MM.1S (cell line): ENCODE results near the gene GPR157.
"Not testable (repeated sequence)": the region's sequence is repeated elsewhere in the genome, so short reads cannot be mapped to it uniquely, and the experiment has no call there.

ENCODE experiments used
- EZH2 ChIP-seq: fragments of 300-600 bp; sonication (generic); optimal IDR thresholded peaks from 2 replicates; pipeline ENCODE3; 2017; ENCODE audit warnings: low read depth, mild to moderate bottlenecking, antibody characterized with exemption, low read length, mixed read lengths
- EZH2phosphoT487 ChIP-seq: fragments of 300-600 bp; sonication (generic); IDR thresholded peaks from 2 replicates; pipeline ENCODE4 v1.6.1; 2018; ENCODE audit warnings: antibody characterized with exemption, low read length
- TF ChIP-seq, protein P1 (sequence below): fragments of 300-600 bp; sonication (generic); IDR thresholded peaks from 2 replicates; pipeline ENCODE4 v1.5.1; 2016; ENCODE audit warnings: antibody characterized with exemption, low read length, mixed read lengths

GRCh38 chr1:9124389-9124788, 4.5 kb downstream of the GPR157 start:
- TF ChIP-seq, protein P1, sequence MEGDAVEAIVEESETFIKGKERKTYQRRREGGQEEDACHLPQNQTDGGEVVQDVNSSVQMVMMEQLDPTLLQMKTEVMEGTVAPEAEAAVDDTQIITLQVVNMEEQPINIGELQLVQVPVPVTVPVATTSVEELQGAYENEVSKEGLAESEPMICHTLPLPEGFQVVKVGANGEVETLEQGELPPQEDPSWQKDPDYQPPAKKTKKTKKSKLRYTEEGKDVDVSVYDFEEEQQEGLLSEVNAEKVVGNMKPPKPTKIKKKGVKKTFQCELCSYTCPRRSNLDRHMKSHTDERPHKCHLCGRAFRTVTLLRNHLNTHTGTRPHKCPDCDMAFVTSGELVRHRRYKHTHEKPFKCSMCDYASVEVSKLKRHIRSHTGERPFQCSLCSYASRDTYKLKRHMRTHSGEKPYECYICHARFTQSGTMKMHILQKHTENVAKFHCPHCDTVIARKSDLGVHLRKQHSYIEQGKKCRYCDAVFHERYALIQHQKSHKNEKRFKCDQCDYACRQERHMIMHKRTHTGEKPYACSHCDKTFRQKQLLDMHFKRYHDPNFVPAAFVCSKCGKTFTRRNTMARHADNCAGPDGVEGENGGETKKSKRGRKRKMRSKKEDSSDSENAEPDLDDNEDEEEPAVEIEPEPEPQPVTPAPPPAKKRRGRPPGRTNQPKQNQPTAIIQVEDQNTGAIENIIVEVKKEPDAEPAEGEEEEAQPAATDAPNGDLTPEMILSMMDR = not testable (repeated sequence)
- not testable (repeated sequence) for TF ChIP-seq EZH2, EZH2phosphoT487
